Measurements from ENCODE around the gene CHCHD3.

GRCh38 chr7:133029463-133029862 is 52.4 kb downstream of the CHCHD3 start:
- TF ChIP-seq YY1 (IDR thresholded peaks at IDR 0.05; ENCODE audit: insufficient read depth, insufficient read length): no peak
- TF ChIP-seq SUZ12 (IDR thresholded peaks at IDR 0.05; ENCODE audit: extremely low read depth, insufficient read depth, insufficient read length): no peak

Data from NT2/D1 (cell line).